ENCODE data around the gene MIPOL1. TPM values are rescaled to one million over a fixed set of nuclear protein-coding genes. Genes with fewer than 3 reads are reported as not detected.

MIPOL1 gene
- total and polyA plus RNA-seq, 12 donors, result 1.1 to 9.2 (median 5.4) TPM

DNA sequence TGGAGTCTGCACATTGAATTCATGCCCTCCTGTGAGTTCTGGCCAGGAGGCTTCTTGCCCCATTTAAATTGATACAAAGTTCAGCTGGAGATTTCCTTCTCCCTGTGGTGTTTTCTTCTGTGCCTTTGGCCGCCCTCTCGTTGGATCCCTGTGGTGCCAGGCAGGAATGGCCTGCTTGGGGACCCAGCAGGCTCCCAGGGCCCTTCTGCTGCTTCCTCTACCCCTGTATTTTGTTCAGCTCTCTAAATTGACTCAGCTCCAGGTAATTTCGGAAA lies 200.1 kb downstream of the MIPOL1 start:
- H3K9me3 ChIP-seq, result peaks cover 0 to 53% (median 6%) of the 10 kb centered on the region in 11 donors
- H3K27me3 ChIP-seq, result no peaks in the 10 kb centered on the region
- 86 to 98% methylated on average over 2 to 3 of the region's 3 CpGs for WGBS, 2 donors
- H3K36me3 ChIP-seq, result peaks cover 0 to 10% (median 0%) of the 10 kb centered on the region in 9 donors
- DNase-seq, result no peak
- H3K4me1 ChIP-seq, result no peaks in the 10 kb centered on the region
- H3K4me3 ChIP-seq, result no peak overlapping the region
- H3K27ac ChIP-seq, result no peak overlapping the region
- ATAC-seq, result no peak
- intact Hi-C loops (cut with DNase I), result no loop called here
- TF ChIP-seq, protein P1, sequence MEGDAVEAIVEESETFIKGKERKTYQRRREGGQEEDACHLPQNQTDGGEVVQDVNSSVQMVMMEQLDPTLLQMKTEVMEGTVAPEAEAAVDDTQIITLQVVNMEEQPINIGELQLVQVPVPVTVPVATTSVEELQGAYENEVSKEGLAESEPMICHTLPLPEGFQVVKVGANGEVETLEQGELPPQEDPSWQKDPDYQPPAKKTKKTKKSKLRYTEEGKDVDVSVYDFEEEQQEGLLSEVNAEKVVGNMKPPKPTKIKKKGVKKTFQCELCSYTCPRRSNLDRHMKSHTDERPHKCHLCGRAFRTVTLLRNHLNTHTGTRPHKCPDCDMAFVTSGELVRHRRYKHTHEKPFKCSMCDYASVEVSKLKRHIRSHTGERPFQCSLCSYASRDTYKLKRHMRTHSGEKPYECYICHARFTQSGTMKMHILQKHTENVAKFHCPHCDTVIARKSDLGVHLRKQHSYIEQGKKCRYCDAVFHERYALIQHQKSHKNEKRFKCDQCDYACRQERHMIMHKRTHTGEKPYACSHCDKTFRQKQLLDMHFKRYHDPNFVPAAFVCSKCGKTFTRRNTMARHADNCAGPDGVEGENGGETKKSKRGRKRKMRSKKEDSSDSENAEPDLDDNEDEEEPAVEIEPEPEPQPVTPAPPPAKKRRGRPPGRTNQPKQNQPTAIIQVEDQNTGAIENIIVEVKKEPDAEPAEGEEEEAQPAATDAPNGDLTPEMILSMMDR (IDR thresholded peaks at IDR 0.05), result no peak

DNA sequence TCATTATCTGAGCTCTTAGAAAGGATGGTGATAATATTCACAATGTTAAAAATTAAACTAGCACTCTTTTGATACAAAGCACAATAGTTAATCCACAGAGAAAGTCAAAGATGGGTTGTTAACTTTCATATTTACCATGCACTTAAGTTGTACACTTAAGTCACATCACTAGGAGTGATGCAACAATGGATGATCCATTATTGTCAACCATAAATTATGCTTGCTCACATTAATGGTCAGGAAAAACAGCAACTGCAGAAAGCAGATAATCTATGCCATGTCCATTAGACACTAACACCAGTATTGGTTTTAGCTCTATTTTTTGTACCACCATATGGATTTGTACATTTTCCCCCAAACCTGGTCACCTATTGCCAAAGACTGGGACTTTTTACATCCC lies 201.8 kb downstream of the MIPOL1 start:
- Histone ChIP-seq H3K4me1 (no peaks in the 10 kb centered on the region), H3K9me3 (peaks cover 0 to 44% (median 6%) of the 10 kb centered on the region in 11 donors), H3K4me3 (no peak overlapping the region), H3K36me3 (peaks cover 0 to 10% (median 0%) of the 10 kb centered on the region in 9 donors), H3K27ac (no peak overlapping the region), H3K27me3 (no peaks in the 10 kb centered on the region)
- DNase-seq (no peak), ATAC-seq (no peak)
- TF ChIP-seq, protein P1 (IDR thresholded peaks at IDR 0.05), result no peak
- intact Hi-C loops (cut with DNase I), result no loop called here

GRCh38 chr14:37401093-37401492 lies 203.4 kb downstream of the MIPOL1 start:
- TF ChIP-seq, protein P1 (IDR thresholded peaks at IDR 0.05), result no peak
- no peak overlapping the region for H3K27ac ChIP-seq
- no peaks in the 10 kb centered on the region for H3K4me1 ChIP-seq
- intact Hi-C loops (cut with DNase I), result no loop called here
- peaks cover 0 to 29% (median 2%) of the 10 kb centered on the region in 11 donors for H3K9me3 ChIP-seq
- H3K36me3 ChIP-seq, result peaks cover 0 to 10% (median 0%) of the 10 kb centered on the region in 9 donors
- 89 to 90% methylated on average over 1 of the region's 1 CpG for WGBS, 2 donors
- H3K27me3 ChIP-seq, result no peaks in the 10 kb centered on the region
- DNase-seq (no peak), ATAC-seq (no peak)
- no peak overlapping the region for H3K4me3 ChIP-seq

DNA sequence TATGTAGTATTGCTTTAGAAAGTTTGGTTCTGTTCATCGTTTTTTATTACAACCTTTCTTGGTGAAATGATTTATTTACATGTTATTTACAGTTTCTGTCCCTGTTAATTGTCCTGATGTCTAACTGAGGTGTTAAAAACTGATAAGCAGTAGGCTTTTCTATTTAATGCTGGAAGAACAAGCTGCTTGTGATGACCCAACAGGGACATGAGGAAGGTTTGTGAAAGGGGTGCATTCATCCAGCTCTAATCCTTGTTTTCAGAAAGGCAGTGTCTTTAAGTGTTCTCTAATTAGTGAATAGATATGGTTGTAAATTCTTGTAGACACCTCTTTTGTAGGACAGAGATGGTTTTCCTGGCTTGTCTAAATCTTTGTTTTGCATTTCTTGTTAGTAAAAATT lies 205.9 kb downstream of the MIPOL1 start:
- 58 to 61% methylated on average over 1 of the region's 1 CpG for WGBS, 2 donors
- H3K4me3 ChIP-seq, result no peak overlapping the region
- H3K27me3 ChIP-seq, result no peaks in the 10 kb centered on the region
- TF ChIP-seq, protein P1 (IDR thresholded peaks at IDR 0.05), result no peak
- intact Hi-C loops (cut with DNase I), result no loop called here
- no peak overlapping the region for H3K27ac ChIP-seq
- H3K36me3 ChIP-seq, result peaks cover 0 to 2% (median 0%) of the 10 kb centered on the region in 9 donors
- no peaks in the 10 kb centered on the region for H3K4me1 ChIP-seq
- DNase-seq (no peak), ATAC-seq (no peak)
- peaks cover 0 to 19% (median 2%) of the 10 kb centered on the region in 11 donors for H3K9me3 ChIP-seq

DNA sequence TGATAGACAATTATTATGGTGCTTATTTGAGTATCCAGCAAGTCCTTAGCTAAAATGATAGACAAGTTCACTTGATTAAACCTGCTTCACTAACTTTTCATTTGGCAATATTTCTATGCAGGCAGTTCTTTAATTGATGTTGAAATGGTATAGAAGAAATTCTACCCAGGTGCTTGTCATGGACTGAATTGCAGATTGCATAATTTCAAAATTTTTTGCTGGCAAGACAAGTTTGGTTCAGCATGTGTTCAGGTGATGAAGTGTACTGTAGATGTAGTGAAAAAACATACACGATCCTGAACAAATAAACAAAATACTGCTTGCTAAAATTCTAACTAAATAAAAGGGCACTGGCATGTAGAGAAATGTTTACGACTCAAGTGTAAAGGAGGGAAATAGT lies 208.4 kb downstream of the MIPOL1 start:
- Histone ChIP-seq H3K4me1 (no peaks in the 10 kb centered on the region), H3K27ac (no peak overlapping the region), H3K9me3 (peaks cover 0 to 6% (median 0%) of the 10 kb centered on the region in 11 donors), H3K27me3 (no peaks in the 10 kb centered on the region), H3K4me3 (no peak overlapping the region), H3K36me3 (no peaks in the 10 kb centered on the region)
- DNase-seq (no peak), ATAC-seq (no peak)
- TF ChIP-seq, protein P1 (IDR thresholded peaks at IDR 0.05), result no peak
- intact Hi-C loops (cut with DNase I), result no loop called here
- 94% methylated on average over 2 of the region's 2 CpGs for WGBS, 2 donors
